GM12878 (cell line): ENCODE measurements around the gene FAM47B. TPM values are rescaled to one million over a fixed set of nuclear protein-coding genes. Genes with fewer than 3 reads are reported as not detected.

Source experiments
- ATAC-seq: fragments of 200-7000 bp; cut with Tn5 transposase; 3 replicates; pipeline ENCODE4 v1.9.1; 2020; ENCODE audit warnings: mild to moderate bottlenecking, moderate library complexity
- BruUV-seq: library from RNA; stranded (reverse); fragments of 400-500 nt; replicated peaks from 2 replicates; lab custom pipeline; 2021; lab: Mats Ljungman, UMichigan
- CTCF ChIA-PET: fragments of 300-600 bp; sonication (Branson Sonifier 250); formaldehyde crosslinking; extraction: SDS; loops from one replicate; lab custom pipeline; 2021; ENCODE audit warnings: inconsistent platforms; lab: Yijun Ruan, JAX
- POLR2A ChIA-PET: fragments of 350-600 bp; formaldehyde crosslinking; extraction: SDS; loops from one replicate; lab custom pipeline; 2021; ENCODE audit warnings: inconsistent platforms; lab: Charles Lee
- RAD21 ChIA-PET: fragments of 300-600 bp; sonication (Branson Sonifier 250); formaldehyde crosslinking; loops from one replicate; lab custom pipeline; 2023; ENCODE audit warnings: antibody characterized with exemption; ENCODE audit not compliant: unreplicated experiment; lab: Charles Lee
- SMC1A ChIA-PET: fragments of 300-600 bp; sonication (Branson Sonifier 250); formaldehyde crosslinking; loops from one replicate; lab custom pipeline; 2023; ENCODE audit not compliant: unreplicated experiment, uncharacterized antibody; lab: Charles Lee
- DNase-seq: peaks from one replicate; pipeline ENCODE4 v3.0.0-alpha.2; 2011; ENCODE audit warnings: low read depth, low spot score
- FAIRE-seq: peaks from 3 replicates; lab custom pipeline; 2011; peaks lifted over from hg19 to GRCh38; lab: Jason Lieb, UNC
- H2AFZ ChIP-seq: 2 replicates; pipeline ENCODE4 v1.6.0; 2011; ENCODE audit warnings: low read depth, low read length, control low read depth; ENCODE audit not compliant: control insufficient read depth
- H3K27ac ChIP-seq: 2 replicates; pipeline ENCODE4 v1.5.1; 2011; ENCODE audit warnings: control low read depth; ENCODE audit not compliant: control insufficient read depth, insufficient read depth
- H3K27me3 ChIP-seq, 2 experiments: replicated peaks in 1 of 2; 2 replicates each; pipeline versions ENCODE4 v1.6.0 to v1.6.1; 2011; ENCODE audit warnings: low read length in 1 of 2; ENCODE audit not compliant: control insufficient read depth in 2 of 2, insufficient read depth in 2 of 2
- H3K36me3 ChIP-seq, 2 experiments: 2 replicates each; pipeline ENCODE4 v1.5.1; 2011; ENCODE audit warnings: low read length in 1 of 2; ENCODE audit not compliant: control insufficient read depth in 2 of 2, insufficient read depth in 2 of 2
- H3K4me1 ChIP-seq: 2 replicates; pipeline ENCODE4 v1.6.1; 2011; ENCODE audit warnings: mild to moderate bottlenecking, low read length, moderate library complexity, mixed read lengths; ENCODE audit not compliant: control insufficient read depth, insufficient read depth
- H3K4me2 ChIP-seq: 2 replicates; pipeline ENCODE4 v1.6.0; 2011; ENCODE audit warnings: control low read depth; ENCODE audit not compliant: control insufficient read depth, insufficient read depth
- H3K4me3 ChIP-seq: fragments of 200-600 bp; sonication (generic); 2 replicates; pipeline ENCODE4 v1.5.1; 2016
- H3K79me2 ChIP-seq: 2 replicates; pipeline ENCODE4 v1.6.0; 2011; ENCODE audit warnings: low read length; ENCODE audit not compliant: control insufficient read depth, insufficient read depth
- H3K9ac ChIP-seq: 2 replicates; pipeline ENCODE4 v1.8.0; 2011; ENCODE audit warnings: low read length, control low read depth, mixed read lengths; ENCODE audit not compliant: control insufficient read depth, insufficient read depth
- H3K9me3 ChIP-seq: replicated peaks from 3 replicates; pipeline ENCODE4 v1.5.1; 2011; ENCODE audit warnings: mild to moderate bottlenecking, low read length; ENCODE audit not compliant: control insufficient read depth, insufficient read depth
- H4K20me1 ChIP-seq: 2 replicates; pipeline ENCODE4 v1.6.0; 2011; ENCODE audit not compliant: control insufficient read depth, insufficient read depth
- BCL11A ChIP-seq: IDR thresholded peaks from 2 replicates; pipeline ENCODE4 v1.6.1; 2011; ENCODE audit warnings: low read depth, low read length
- CBFB ChIP-seq: IDR thresholded peaks from 2 replicates; pipeline ENCODE4 v1.6.1; 2016; ENCODE audit warnings: antibody characterized with exemption, low read depth
- CBX3 ChIP-seq: fragments of 200-600 bp; sonication (generic); IDR thresholded peaks from 2 replicates; pipeline ENCODE4 v1.6.1; 2016; ENCODE audit warnings: low read depth, borderline replicate concordance
- EP300 ChIP-seq, 2 experiments: fragments of 150-350 bp in 1 of 2; IDR thresholded peaks; 2 replicates each; pipeline ENCODE4 v1.6.1; 2011 to 2012; ENCODE audit warnings: low read depth in 2 of 2, low read length in 2 of 2, borderline replicate concordance in 1 of 2, improper control_type of control experiment in 1 of 2, inconsistent platforms in 1 of 2; ENCODE audit not compliant: control insufficient read depth in 1 of 2
- KLF5 ChIP-seq: fragments of 450-650 bp; IDR thresholded peaks from 2 replicates; pipeline ENCODE4 v1.6.1; 2014; ENCODE audit warnings: mild to moderate bottlenecking; ENCODE audit not compliant: partially characterized antibody
- LARP7 ChIP-seq: fragments of 450-650 bp; IDR thresholded peaks from 2 replicates; pipeline ENCODE4 v1.6.1; 2017; ENCODE audit warnings: mild to moderate bottlenecking
- MXI1 ChIP-seq: fragments of 150-350 bp; IDR thresholded peaks from 2 replicates; pipeline ENCODE4 v1.6.1; 2011; ENCODE audit warnings: low read depth, mild to moderate bottlenecking, inconsistent platforms, low read length, improper control_type of control experiment
- POLR2AphosphoS2 ChIP-seq: IDR thresholded peaks from 2 replicates; pipeline ENCODE4 v1.6.1; 2011; ENCODE audit warnings: low read depth, mild to moderate bottlenecking, low read length, improper control_type of control experiment, moderate library complexity
- RAD51 ChIP-seq: fragments of 450-650 bp; IDR thresholded peaks from 2 replicates; pipeline ENCODE4 v1.6.1; 2016; ENCODE audit warnings: moderate library complexity, mild to moderate bottlenecking, inconsistent platforms
- RELA ChIP-seq: fragments of 450-650 bp; IDR thresholded peaks from 2 replicates; pipeline ENCODE4 v1.8.0; 2014; ENCODE audit warnings: borderline replicate concordance; ENCODE audit not compliant: partially characterized antibody
- SIX5 ChIP-seq: IDR thresholded peaks from 2 replicates; pipeline ENCODE4 v1.6.1; 2011; ENCODE audit warnings: mild to moderate bottlenecking, low read depth, low read length, moderate library complexity; ENCODE audit not compliant: severe bottlenecking
- TBL1XR1 ChIP-seq: IDR thresholded peaks from 2 replicates; pipeline ENCODE4 v1.6.1; 2012; ENCODE audit warnings: low read depth, low read length, improper control_type of control experiment
- ZNF24 ChIP-seq: fragments of 450-650 bp; IDR thresholded peaks from 2 replicates; pipeline ENCODE4 v1.6.1; 2017; ENCODE audit warnings: antibody characterized with exemption, mild to moderate bottlenecking
- in situ Hi-C: fragments of 300-500 bp; cut with MboI; formaldehyde crosslinking; loops from 9 replicates; pipeline ENCODE4 v1.14.3; 2018; ENCODE audit warnings: mixed read lengths
- intact Hi-C: fragments of 100-400 bp; cut with micrococcal nuclease; formaldehyde crosslinking; loops from one replicate; pipeline ENCODE4 v1.14.2; 2022; ENCODE audit not compliant: unreplicated experiment
- polyA plus RNA-seq, 11 experiments: library from polyadenylated mRNA; depleted of rRNA in 4 of 11; unstranded in 6 of 11; stranded (reverse) in 5 of 11; fragments of >200 nt; fragmentation: Nextera tagmentation in 4 of 11; fragmentation: Illumina TruSeq in 1 of 11; extraction: Ambion mirVana in 4 of 11; extraction: Trizol in 1 of 11; gene quantifications; 1 replicate in 1 of 11; 2 replicates in 10 of 11; pipeline versions ENCODE4 v1.2.1 to v1.2.3, GENCODE V29; 2011 to 2016; ENCODE audit warnings: inconsistent platforms in 2 of 11, missing spikeins in 2 of 11, low read depth in 1 of 11
- total RNA-seq, 4 experiments: library from RNA; depleted of rRNA in 3 of 4; stranded (reverse); fragments of >200 nt in 3 of 4; fragmentation: Illumina TruSeq in 1 of 4; extraction: Trizol in 1 of 4; gene quantifications; 2 replicates each; pipeline versions ENCODE4 v1.2.1 to v1.2.3, GENCODE V29; 2013 to 2021
- TF ChIP-seq, protein P1 (sequence below): IDR thresholded peaks from 2 replicates; pipeline ENCODE4 v1.6.1; 2012; ENCODE audit warnings: improper control_type of control experiment, low read depth, low read length; ENCODE audit not compliant: insufficient replicate concordance

Gene FAM47B
- total and polyA plus RNA-seq, 10 of the 15 experiments (the other 5 are each of a cell fraction or from before 2014, with no cell fraction given), result not detected

DNA sequence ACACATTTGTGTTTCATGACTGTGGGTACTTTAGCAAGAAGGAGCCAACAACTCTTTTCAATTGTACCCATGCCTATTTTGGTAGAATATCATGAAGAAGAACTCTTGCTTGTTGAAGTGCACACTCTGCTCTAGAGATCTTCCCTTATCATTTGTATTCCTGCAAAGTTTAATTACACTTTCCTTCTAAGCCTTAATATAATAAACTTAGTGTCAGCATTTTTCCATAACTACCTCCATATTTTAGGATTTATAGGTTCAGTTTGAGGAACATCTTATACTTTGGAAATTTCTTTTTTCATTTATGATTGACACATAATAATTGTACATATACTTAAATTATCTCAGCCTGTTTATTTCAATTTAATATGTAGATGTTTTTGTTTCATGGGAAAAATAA lies 19.1 kb downstream of the FAM47B start:
- intact Hi-C loops (no loop called here), in situ Hi-C loops (no loop called here)
- no peaks in the 10 kb centered on the region for H3K4me1 ChIP-seq
- ChIA-PET CTCF (no interaction called here), RAD21 (interaction anchor here (0.6 kb wide), 1 partner anchor 28 kb away, joined by 3 read pairs; no protein-coding TSS in a partner anchor), POLR2A (no interaction called here), SMC1A (no interaction called here)
- no peak overlapping the region for H3K4me2 ChIP-seq
- ATAC-seq, result no peak
- no peak for DNase-seq
- no peaks in the 10 kb centered on the region for H3K9me3 ChIP-seq
- no peaks in the 10 kb centered on the region for H3K36me3 ChIP-seq
- H3K4me3 ChIP-seq, result no peak overlapping the region
- H4K20me1 ChIP-seq, result no peaks in the 10 kb centered on the region
- H3K27me3 ChIP-seq, result no peaks in the 10 kb centered on the region
- no peak overlapping the region for H3K27ac ChIP-seq
- no peak for TF ChIP-seq SIX5
- TF ChIP-seq ZNF24, result no peak
- TF ChIP-seq EP300 (IDR thresholded peaks at IDR 0.05; ENCODE audit: borderline replicate concordance in 1 of 2, control insufficient read depth in 1 of 2, low read depth in 2 of 2, low read length in 2 of 2), result no peak
- no peak for TF ChIP-seq BCL11A
- no peak for TF ChIP-seq RELA
- TF ChIP-seq KLF5, result no peak
- TF ChIP-seq CBX3, result no peak
- TF ChIP-seq TBL1XR1, result no peak
- no peak for TF ChIP-seq RAD51
- TF ChIP-seq POLR2AphosphoS2, result no peak
- TF ChIP-seq CBFB, result no peak
- TF ChIP-seq, protein P1, sequence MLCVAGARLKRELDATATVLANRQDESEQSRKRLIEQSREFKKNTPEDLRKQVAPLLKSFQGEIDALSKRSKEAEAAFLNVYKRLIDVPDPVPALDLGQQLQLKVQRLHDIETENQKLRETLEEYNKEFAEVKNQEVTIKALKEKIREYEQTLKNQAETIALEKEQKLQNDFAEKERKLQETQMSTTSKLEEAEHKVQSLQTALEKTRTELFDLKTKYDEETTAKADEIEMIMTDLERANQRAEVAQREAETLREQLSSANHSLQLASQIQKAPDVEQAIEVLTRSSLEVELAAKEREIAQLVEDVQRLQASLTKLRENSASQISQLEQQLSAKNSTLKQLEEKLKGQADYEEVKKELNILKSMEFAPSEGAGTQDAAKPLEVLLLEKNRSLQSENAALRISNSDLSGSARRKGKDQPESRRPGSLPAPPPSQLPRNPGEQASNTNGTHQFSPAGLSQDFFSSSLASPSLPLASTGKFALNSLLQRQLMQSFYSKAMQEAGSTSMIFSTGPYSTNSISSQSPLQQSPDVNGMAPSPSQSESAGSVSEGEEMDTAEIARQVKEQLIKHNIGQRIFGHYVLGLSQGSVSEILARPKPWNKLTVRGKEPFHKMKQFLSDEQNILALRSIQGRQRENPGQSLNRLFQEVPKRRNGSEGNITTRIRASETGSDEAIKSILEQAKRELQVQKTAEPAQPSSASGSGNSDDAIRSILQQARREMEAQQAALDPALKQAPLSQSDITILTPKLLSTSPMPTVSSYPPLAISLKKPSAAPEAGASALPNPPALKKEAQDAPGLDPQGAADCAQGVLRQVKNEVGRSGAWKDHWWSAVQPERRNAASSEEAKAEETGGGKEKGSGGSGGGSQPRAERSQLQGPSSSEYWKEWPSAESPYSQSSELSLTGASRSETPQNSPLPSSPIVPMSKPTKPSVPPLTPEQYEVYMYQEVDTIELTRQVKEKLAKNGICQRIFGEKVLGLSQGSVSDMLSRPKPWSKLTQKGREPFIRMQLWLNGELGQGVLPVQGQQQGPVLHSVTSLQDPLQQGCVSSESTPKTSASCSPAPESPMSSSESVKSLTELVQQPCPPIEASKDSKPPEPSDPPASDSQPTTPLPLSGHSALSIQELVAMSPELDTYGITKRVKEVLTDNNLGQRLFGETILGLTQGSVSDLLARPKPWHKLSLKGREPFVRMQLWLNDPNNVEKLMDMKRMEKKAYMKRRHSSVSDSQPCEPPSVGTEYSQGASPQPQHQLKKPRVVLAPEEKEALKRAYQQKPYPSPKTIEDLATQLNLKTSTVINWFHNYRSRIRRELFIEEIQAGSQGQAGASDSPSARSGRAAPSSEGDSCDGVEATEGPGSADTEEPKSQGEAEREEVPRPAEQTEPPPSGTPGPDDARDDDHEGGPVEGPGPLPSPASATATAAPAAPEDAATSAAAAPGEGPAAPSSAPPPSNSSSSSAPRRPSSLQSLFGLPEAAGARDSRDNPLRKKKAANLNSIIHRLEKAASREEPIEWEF, result no peak
- TF ChIP-seq MXI1, result no peak
- no peak for TF ChIP-seq LARP7
- H3K79me2 ChIP-seq, result no peaks in the 10 kb centered on the region
- H3K9ac ChIP-seq, result no peak overlapping the region
- BruUV-seq, result no TSS peak
- no peak overlapping the region for H2AFZ ChIP-seq
- no peak for FAIRE-seq
